HG03520 (cell line): ENCODE measurements around the gene USP16.

ENCODE experiments used
- ATAC-seq: cut with Tn5 transposase; IDR thresholded peaks from one replicate; pipeline ENCODE4 v1.9.1; 2021; ENCODE audit warnings: mild to moderate bottlenecking, moderate library complexity; ENCODE audit not compliant: unreplicated experiment

The USP16 gene

DNA sequence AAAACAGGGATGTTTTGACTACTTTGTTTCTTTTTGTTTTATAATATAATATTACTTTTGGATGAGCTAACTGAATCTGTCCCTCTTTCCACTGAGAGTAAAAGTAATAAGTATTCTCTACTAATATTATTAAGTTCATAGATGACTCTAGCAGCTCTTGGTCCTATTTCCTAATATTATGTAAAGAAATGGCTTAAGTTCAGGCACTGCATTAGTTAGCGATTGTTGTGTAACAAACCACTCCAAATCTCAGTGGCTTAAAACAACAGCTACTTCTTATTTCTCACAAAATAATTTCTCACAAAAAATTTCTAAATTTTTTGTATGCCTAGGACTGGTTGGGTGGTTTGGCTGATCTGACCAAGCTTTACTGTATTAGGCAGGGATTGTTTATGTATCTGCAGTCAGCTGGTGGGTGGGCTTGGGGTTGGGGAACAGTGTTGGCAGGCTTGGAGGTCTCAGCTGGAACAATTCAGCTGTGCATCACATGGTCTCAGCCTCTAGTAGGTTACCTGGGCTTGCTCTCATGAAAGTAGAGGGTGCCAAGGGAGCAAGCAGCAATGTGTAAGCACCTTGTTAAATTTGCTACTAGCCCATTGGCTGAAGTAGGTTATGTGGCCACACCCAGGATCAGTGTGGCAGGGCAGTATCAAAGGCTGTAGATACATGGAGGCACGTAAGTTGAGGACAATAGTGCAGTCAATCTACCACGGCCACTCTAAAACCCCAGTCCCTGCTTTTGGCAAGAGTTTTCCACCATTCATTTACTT is 57.8 kb downstream of the USP16 start:
- no peak for ATAC-seq

DNA sequence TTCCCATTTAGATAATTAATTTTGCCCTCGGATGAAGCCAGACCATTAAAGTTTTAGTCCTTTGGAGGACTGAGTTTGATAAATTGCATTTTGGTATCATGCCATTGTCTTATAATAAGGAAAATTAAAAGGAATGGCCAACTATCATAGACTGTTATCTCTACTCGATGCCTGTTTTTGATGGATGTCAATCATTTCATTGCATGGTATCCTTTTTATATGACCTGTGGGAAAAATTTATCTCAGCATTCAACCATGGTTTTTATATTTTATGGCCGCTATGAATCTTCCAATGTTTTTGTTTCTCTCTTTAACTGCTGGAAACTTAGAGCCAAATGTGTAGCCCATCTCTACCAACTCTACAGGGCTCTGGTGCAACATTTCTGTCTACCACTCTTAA is 58.8 kb downstream of the USP16 start:
- ATAC-seq: no peak

DNA sequence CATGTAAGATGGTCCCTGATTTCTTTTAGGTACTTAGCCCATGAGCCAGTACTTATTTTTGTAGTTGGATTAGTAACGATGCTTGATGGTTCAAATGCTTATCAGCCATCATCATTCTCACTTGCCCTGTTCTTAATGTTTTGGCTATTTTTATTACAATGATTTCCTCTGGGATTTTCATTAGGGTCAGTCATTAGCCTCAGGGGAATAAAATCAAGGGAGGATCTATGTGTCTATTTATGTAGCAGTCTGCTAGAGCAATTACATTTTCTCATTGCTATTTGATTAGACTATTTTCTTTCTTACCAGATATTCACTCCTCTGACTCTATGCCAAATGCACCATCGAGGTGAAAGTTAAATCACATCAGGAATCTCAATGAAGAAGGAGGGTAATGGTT is 59.9 kb downstream of the USP16 start:
- ATAC-seq: no peak

DNA sequence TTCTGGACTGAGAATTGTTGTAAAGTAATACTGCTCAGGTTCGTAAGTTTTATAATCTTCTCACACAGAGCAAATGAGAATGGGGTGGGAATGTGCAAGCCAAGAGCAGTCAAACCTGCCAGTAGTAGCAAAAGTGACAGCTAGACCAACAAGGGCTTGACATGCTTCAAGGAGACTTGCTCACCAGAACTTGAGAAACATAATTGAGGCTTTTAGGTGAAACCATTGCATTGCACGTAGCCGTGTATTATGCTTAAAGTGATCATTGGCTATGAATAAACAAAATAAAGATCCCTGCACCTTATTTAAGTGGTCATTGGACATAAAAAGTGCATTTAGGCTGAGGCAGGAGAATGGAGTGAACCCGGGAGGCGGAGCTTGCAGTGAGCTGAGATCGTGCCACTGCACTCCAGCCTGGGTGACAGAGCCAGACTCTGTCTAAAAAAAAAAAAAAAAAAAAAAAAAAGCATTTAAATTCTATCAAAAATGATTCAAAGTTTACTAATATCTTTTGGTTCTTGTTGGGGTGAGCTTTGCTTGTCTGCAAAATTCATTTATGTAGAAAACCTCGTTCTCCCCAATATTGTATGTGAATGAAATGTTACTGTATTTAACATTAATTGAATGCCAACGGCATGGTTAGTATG is 60.8 kb downstream of the USP16 start:
- no peak for ATAC-seq

DNA sequence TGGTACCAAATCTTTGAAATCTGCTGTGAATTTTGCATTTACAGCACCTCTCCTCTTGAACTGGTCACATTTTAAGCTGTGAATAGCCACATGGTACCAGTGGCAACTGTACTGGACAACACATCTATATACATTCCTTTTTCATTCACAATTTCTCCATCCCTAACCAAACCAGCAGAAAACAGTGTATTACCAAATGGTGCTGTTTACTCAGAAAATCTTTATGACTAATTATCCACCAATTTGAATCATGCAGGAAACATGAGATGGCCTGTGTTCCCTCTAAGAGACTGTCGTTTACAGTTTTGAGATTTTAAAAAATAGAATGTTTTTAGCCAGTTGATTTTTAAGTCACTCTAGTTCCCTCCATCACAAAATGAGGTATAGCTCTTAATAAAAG is 66.6 kb downstream of the USP16 start:
- ATAC-seq: no peak

DNA sequence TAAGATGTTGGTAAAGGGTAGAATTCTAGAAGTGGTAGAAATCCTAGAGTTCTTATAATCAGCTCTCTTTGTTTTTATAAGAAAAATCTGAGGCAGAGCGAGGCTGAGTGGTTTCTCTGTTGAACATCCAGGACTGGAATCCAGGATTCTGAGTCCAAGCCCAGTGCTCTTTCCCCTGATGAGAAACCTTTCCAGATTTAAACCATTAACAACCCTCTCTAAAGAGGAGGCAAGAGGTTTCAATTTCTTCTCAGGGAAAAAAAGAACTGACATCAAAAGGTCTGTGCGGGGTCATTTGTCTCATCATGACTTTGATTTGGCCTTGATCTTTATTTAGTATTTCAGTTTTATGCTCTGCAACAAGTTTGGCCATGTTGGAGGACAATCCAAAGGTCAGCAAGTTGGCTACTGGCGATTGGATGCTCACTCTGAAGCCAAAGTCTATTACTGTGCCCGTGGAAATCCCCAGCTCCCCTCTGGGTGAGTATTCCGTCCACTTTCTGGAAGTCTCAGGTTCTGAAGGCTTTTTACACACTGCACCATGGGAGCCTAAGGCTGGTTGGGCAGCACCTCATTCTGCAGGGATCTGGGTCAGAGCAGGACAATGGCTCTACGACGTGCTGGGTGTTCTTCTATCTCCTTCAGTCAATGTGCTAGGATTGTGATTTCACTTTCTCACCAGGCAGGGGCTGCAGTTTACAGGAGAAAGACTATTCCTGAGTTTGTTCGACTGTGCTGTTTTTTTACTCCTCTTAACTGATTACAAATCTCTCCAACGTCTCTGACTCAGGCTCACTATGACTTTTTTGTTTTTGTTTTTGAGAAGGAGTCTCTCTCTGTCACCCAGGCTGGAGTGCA is 67.9 kb downstream of the USP16 start:
- ATAC-seq: no peak

DNA sequence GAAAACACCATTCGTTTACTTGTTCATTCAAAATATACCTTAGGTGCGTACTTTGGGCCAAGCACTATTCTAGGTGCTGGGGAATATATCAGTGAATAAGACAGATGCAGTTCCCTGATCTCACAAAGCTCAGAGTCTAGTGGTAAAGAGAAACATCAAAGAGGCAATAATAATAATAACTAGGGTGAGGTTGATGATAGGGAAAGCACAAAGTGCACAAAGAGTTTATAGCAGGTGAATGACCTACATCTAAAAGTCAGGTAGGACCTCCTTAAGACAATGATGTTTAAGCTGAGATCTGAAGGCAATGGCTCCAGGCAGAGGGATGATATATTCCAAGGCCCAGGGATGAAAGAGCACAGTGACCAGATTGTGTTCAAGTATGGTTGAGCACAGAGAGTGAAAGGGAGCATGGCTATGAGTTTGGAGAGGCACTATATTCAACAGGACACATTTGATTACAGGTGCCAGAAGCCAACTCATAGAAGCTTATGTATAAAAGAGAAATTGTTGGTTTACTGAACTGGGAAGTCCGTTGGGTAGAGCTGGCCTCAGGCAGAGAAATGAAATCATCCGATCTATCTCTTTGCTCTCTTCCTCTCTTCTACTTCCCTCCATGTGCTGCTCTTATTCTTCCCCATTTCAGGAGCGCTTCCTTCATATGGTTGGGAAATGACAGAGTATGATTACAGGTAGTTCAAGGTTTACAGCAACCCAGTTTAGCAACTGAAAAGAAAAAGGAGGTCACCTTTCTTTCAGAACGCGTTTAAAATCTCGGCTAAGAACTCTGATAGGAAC is 71.9 kb downstream of the USP16 start:
- no peak for ATAC-seq

DNA sequence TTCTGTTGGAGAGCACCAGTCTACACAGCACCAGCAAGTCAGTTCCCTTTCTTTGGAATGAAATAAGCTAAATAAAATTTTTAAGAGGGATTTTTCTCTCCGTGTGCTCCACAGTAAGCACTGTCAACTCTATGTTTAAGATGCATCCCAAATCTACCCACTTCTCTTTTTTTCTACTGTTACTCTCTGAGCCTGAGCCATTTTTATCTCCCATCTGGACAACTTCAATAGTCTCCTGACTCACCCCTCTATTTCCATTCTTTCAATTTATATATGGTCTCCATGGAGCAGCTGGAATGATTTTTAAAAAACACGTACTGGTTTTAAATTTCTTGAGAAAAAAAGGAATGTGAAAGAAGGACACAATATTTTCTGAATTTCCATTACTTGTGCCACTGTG is 73.7 kb downstream of the USP16 start:
- ATAC-seq: no peak

DNA sequence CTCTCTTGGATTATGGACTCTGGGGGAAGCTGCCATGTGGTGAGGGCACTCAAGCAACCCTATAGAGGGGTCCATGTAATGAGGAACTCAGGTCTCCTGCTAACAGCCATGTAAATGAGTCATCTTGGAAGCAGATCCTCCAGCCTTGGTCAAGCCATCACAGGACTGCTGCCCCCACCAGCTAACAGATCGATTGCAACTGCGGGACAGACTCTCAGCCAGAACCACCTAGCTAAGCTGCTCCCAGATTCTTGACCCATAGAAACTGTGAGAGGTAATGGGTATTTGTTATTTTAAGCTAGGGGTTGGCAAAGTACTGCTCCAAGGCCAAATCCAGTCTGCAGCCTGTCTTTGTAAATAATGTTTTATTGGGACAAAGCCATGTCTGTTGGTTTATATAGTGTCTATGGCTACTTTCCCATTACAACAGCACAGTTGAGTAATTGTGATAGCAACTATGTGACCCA is 78.4 kb downstream of the USP16 start:
- ATAC-seq: no peak
